ENCODE data around the gene MAP9. TPM values are rescaled to one million over a fixed set of nuclear protein-coding genes. Genes with fewer than 3 reads are reported as not detected.

MAP9 gene
- polyA plus RNA-seq, 3 donors = 0.01 TPM; not detected in 2

GRCh38 chr4:155411546-155411945 lies 34.8 kb upstream of the MAP9 start:
- Mint-ChIP-seq H3K27me3 (ENCODE audit: low read depth in 3 of 3) (peaks cover 0 to 1% (median 0%) of the 10 kb centered on the region in 3 donors), H3K4me3 (no peak overlapping the region), H3K27ac (no peak overlapping the region), H3K9me3 (peaks cover 0 to 3% (median 0%) of the 10 kb centered on the region in 7 donors), H3K36me3 (no peaks in the 10 kb centered on the region), H3K4me1 (no peaks in the 10 kb centered on the region)
- H3K79me2 ChIP-seq (ENCODE audit: insufficient read depth, low read length) = no peaks in the 10 kb centered on the region
- no peaks in the 10 kb centered on the region for H4K20me1 ChIP-seq (ENCODE audit: insufficient read depth, low read length)
- H3K36me3 ChIP-seq (replicated peaks in 1 of 2; ENCODE audit: control insufficient read depth in 1 of 2, insufficient read depth in 2 of 2, low read length in 2 of 2) = no peaks in the 10 kb centered on the region
- H3K4me3 ChIP-seq (replicated peaks in 1 of 3; ENCODE audit: low read depth in 2 of 3, low read length in 3 of 3) = no peak overlapping the region
- WGBS (ENCODE audit: insufficient coverage) = no CpG with 5 or more reads among the region's 2 CpGs
- H2AFZ ChIP-seq (ENCODE audit: insufficient read depth, low read depth, low read length, poor library complexity, severe bottlenecking) = no peak overlapping the region
- H3K4me2 ChIP-seq (replicated peaks; ENCODE audit: extremely low read depth, low read length, poor library complexity, severe bottlenecking) = no peak overlapping the region
- intact Hi-C loops (cut with micrococcal nuclease) = no loop called here
- no peaks in the 10 kb centered on the region for H3K4me1 ChIP-seq (ENCODE audit: control insufficient read depth in 1 of 2, insufficient read depth in 2 of 2, low read length in 2 of 2)
- no peak for TF ChIP-seq CTCF (IDR thresholded peaks at IDR 0.05)
- no peaks in the 10 kb centered on the region for H3K9me3 ChIP-seq (replicated peaks in 1 of 2; ENCODE audit: control insufficient read depth in 1 of 2, insufficient read depth in 1 of 2, low read length in 2 of 2)
- H3K9ac ChIP-seq (ENCODE audit: insufficient read depth, low read length, poor library complexity, severe bottlenecking) = no peak overlapping the region
- no peaks in the 10 kb centered on the region for H3K27me3 ChIP-seq (ENCODE audit: control insufficient read depth in 2 of 2, insufficient read depth in 2 of 2, low read length in 2 of 2)
- DNase-seq = no peak
- no peak overlapping the region for H3K27ac ChIP-seq (ENCODE audit: low read depth in 1 of 2, low read length in 2 of 2)

DNA sequence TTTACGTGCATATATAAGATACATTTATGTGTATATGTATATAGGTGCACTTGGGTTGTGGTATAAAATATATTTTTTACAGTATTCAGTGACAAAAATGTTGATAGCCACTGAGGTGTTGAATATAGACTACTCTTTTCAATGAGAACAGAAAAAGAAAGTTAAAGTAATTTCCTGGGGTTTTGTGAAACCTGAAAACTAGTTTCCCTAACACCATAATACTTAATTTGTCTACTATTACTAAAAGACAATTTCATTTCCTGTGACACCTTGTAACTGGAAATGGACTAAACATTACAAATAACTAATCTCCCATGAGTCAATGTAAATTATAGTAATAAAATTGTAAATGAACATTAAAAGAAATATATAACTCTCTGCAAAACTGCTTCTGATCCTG lies 32.0 kb upstream of the MAP9 start:
- Mint-ChIP-seq H3K4me3 (no peak overlapping the region), H3K27me3 (ENCODE audit: low read depth in 3 of 3) (peaks cover 0 to 1% (median 0%) of the 10 kb centered on the region in 3 donors), H3K4me1 (no peaks in the 10 kb centered on the region), H3K9me3 (peaks cover 0 to 3% (median 0%) of the 10 kb centered on the region in 7 donors), H3K36me3 (no peaks in the 10 kb centered on the region), H3K27ac (no peak overlapping the region)
- no peak overlapping the region for H3K27ac ChIP-seq (ENCODE audit: low read depth in 1 of 2, low read length in 2 of 2)
- no peak overlapping the region for H2AFZ ChIP-seq (ENCODE audit: insufficient read depth, low read depth, low read length, poor library complexity, severe bottlenecking)
- no CpG with 5 or more reads among the region's 1 CpG for WGBS (ENCODE audit: insufficient coverage)
- H3K9ac ChIP-seq (ENCODE audit: insufficient read depth, low read length, poor library complexity, severe bottlenecking) = no peak overlapping the region
- DNase-seq = no peak
- no peak overlapping the region for H3K4me2 ChIP-seq (replicated peaks; ENCODE audit: extremely low read depth, low read length, poor library complexity, severe bottlenecking)
- no peak for TF ChIP-seq CTCF (IDR thresholded peaks at IDR 0.05)
- no peaks in the 10 kb centered on the region for H3K36me3 ChIP-seq (replicated peaks in 1 of 2; ENCODE audit: control insufficient read depth in 1 of 2, insufficient read depth in 2 of 2, low read length in 2 of 2)
- no peaks in the 10 kb centered on the region for H4K20me1 ChIP-seq (ENCODE audit: insufficient read depth, low read length)
- H3K79me2 ChIP-seq (ENCODE audit: insufficient read depth, low read length) = no peaks in the 10 kb centered on the region
- intact Hi-C loops (cut with micrococcal nuclease) = no loop called here
- no peaks in the 10 kb centered on the region for H3K27me3 ChIP-seq (ENCODE audit: control insufficient read depth in 2 of 2, insufficient read depth in 2 of 2, low read length in 2 of 2)
- no peaks in the 10 kb centered on the region for H3K4me1 ChIP-seq (ENCODE audit: control insufficient read depth in 1 of 2, insufficient read depth in 2 of 2, low read length in 2 of 2)
- H3K4me3 ChIP-seq (replicated peaks in 1 of 3; ENCODE audit: low read depth in 2 of 3, low read length in 3 of 3) = no peak overlapping the region
- no peaks in the 10 kb centered on the region for H3K9me3 ChIP-seq (replicated peaks in 1 of 2; ENCODE audit: control insufficient read depth in 1 of 2, insufficient read depth in 1 of 2, low read length in 2 of 2)

All from CD14-positive monocyte (primary cell).